H1 (cell line): Measurements from ENCODE around the gene SNW1.
"Not testable (repeated sequence)": the region's sequence is repeated elsewhere in the genome, so short reads cannot be mapped to it uniquely, and the experiment has no call there.

Experiments
- EZH2 ChIP-seq: fragments of 200-600 bp; sonication (generic); IDR thresholded peaks from 2 replicates; pipeline ENCODE4 v1.7.1; 2012; ENCODE audit warnings: low read depth, mild to moderate bottlenecking, moderate library complexity, low read length, inconsistent platforms; ENCODE audit not compliant: severe bottlenecking
- RNF2 ChIP-seq: fragments of 200-900, 300-1000 bp; sonication (generic); IDR thresholded peaks from 2 replicates; pipeline ENCODE4 v1.7.1; 2016; ENCODE audit warnings: borderline replicate concordance, low read depth, mild to moderate bottlenecking, antibody characterized with exemption, low read length; ENCODE audit not compliant: poor library complexity, severe bottlenecking; ENCODE audit errors: missing control alignments
- TF ChIP-seq, protein P1 (sequence below), 3 experiments: IDR thresholded peaks; 1 replicate in 2 of 3; 2 replicates in 1 of 3; pipeline versions ENCODE4 v1.5.1 to v1.6.1; 2011; ENCODE audit warnings: low read length in 3 of 3, mild to moderate bottlenecking in 3 of 3, inconsistent platforms in 2 of 3, low read depth in 1 of 3, moderate library complexity in 1 of 3; ENCODE audit not compliant: insufficient read depth in 1 of 3; ENCODE audit errors: control extremely low read depth in 1 of 3

DNA sequence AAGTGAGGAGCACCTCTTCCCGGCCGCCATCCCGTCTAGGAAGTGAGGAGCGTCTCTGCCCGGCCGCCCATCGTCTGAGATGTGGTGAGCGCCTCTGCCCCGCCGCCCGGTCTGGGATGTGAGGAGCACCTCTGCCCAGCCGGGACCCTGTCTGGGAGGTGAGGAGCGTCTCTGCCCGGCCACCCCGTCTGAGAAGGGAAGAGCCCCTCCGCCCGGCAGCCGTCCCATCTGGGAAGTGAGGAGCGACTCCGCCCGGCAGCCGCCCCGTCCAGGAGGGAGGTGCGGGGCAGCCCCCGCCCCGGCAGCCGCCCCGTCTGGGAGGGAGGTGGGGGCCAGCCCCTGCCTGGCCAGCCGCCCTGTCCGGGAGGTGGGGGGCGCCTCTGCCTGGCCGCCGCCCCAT is 13.5 kb downstream of the SNW1 start:
- not testable (repeated sequence) for TF ChIP-seq RNF2, EZH2
- TF ChIP-seq, protein P1, sequence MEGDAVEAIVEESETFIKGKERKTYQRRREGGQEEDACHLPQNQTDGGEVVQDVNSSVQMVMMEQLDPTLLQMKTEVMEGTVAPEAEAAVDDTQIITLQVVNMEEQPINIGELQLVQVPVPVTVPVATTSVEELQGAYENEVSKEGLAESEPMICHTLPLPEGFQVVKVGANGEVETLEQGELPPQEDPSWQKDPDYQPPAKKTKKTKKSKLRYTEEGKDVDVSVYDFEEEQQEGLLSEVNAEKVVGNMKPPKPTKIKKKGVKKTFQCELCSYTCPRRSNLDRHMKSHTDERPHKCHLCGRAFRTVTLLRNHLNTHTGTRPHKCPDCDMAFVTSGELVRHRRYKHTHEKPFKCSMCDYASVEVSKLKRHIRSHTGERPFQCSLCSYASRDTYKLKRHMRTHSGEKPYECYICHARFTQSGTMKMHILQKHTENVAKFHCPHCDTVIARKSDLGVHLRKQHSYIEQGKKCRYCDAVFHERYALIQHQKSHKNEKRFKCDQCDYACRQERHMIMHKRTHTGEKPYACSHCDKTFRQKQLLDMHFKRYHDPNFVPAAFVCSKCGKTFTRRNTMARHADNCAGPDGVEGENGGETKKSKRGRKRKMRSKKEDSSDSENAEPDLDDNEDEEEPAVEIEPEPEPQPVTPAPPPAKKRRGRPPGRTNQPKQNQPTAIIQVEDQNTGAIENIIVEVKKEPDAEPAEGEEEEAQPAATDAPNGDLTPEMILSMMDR (IDR thresholded peaks at IDR 0.05; ENCODE audit: control extremely low read depth in 1 of 3, insufficient read depth in 1 of 3, low read depth in 1 of 3, low read length in 3 of 3) = not testable (repeated sequence)
